CD4-positive, alpha-beta memory T cell (primary cell): ENCODE measurements around the gene SMO. TPM values are rescaled to one million over a fixed set of nuclear protein-coding genes. Genes with fewer than 3 reads are reported as not detected.

ENCODE experiments used
- CTCF ChIA-PET: fragments of 350-600 bp; sonication (Branson Sonifier 250); formaldehyde crosslinking; loops from one replicate; lab custom pipeline; 2021; ENCODE audit warnings: inconsistent platforms; ENCODE audit not compliant: partially characterized antibody; lab: Charles Lee
- POLR2A ChIA-PET: fragments of 350-600 bp; sonication (Branson Sonifier 250); formaldehyde crosslinking; loops from one replicate; lab custom pipeline; 2021; ENCODE audit not compliant: partially characterized antibody; lab: Charles Lee
- DNase-seq, 5 donors: peaks; one replicate each; pipeline versions ENCODE4 v3.0.0 to v3.0.0-alpha.2; 2020 to 2022; ENCODE audit warnings: mixed read lengths in 1 of 5
- H3K27ac ChIP-seq: one replicate; pipeline ENCODE4 v1.7.0; 2013; ENCODE audit warnings: low read depth, low read length
- H3K27me3 ChIP-seq: 2 replicates; pipeline ENCODE4 v1.7.0; 2013; ENCODE audit warnings: mild to moderate bottlenecking, low read length, moderate library complexity; ENCODE audit not compliant: insufficient read depth
- H3K36me3 ChIP-seq: 2 replicates; pipeline ENCODE4 v1.7.0; 2013; ENCODE audit warnings: mild to moderate bottlenecking, low read length, moderate library complexity; ENCODE audit not compliant: insufficient read depth
- H3K4me1 ChIP-seq: 2 replicates; pipeline ENCODE4 v1.7.0; 2013; ENCODE audit warnings: mild to moderate bottlenecking, low read length, moderate library complexity; ENCODE audit not compliant: insufficient read depth
- H3K4me3 ChIP-seq, 2 donors: one replicate each; pipeline ENCODE4 v1.7.0; 2013; ENCODE audit warnings: low read length in 2 of 2, mild to moderate bottlenecking in 1 of 2
- H3K9me3 ChIP-seq, 2 donors: one replicate each; pipeline ENCODE4 v1.7.0; 2013; ENCODE audit warnings: low read length in 2 of 2, control low read depth in 1 of 2; ENCODE audit not compliant: control insufficient read depth in 1 of 2
- H3K27ac Mint-ChIP-seq, 7 donors: one replicate each; pipeline ENCODE4 v1.8.0; 2020 to 2021; ENCODE audit warnings: mixed read lengths in 7 of 7, mild to moderate bottlenecking in 6 of 7, inconsistent platforms in 3 of 7, moderate library complexity in 3 of 7
- H3K27me3 Mint-ChIP-seq, 2 donors: one replicate each; pipeline ENCODE4 v1.8.0; 2020 to 2021; ENCODE audit warnings: mixed read lengths in 2 of 2
- H3K36me3 Mint-ChIP-seq, 2 donors: one replicate each; pipeline ENCODE4 v1.8.0; 2020 to 2021; ENCODE audit warnings: mixed read lengths in 2 of 2, inconsistent platforms in 1 of 2, mild to moderate bottlenecking in 1 of 2
- H3K4me1 Mint-ChIP-seq, 4 donors: one replicate each; pipeline ENCODE4 v1.8.0; 2020 to 2021; ENCODE audit warnings: mixed read lengths in 4 of 4, mild to moderate bottlenecking in 1 of 4
- H3K4me3 Mint-ChIP-seq, 8 donors: one replicate each; pipeline ENCODE4 v1.8.0; 2020 to 2021; ENCODE audit warnings: mixed read lengths in 8 of 8, mild to moderate bottlenecking in 7 of 8, moderate library complexity in 6 of 8, inconsistent platforms in 3 of 8
- H3K9me3 Mint-ChIP-seq, 8 donors: one replicate each; pipeline ENCODE4 v1.8.0; 2020 to 2021; ENCODE audit warnings: mixed read lengths in 8 of 8, mild to moderate bottlenecking in 5 of 8, inconsistent platforms in 3 of 8, moderate library complexity in 1 of 8
- intact Hi-C: fragments of 100-400 bp; cut with micrococcal nuclease; formaldehyde crosslinking; loops from one replicate; pipeline ENCODE4 v1.15.1; 2023
- polyA plus RNA-seq, 2 donors: library from polyadenylated mRNA; unstranded; fragments of 300-500 nt; fragmentation: Illumina TruSeq; gene quantifications; one replicate each; pipeline ENCODE4 v1.2.3, GENCODE V29; 2021
- total RNA-seq, 2 experiments: library from RNA; stranded (reverse); gene quantifications; one replicate each; pipeline ENCODE4 v1.2.3, GENCODE V29; 2021

The SMO gene
- total RNA-seq = not detected
- polyA plus RNA-seq = not detected

DNA sequence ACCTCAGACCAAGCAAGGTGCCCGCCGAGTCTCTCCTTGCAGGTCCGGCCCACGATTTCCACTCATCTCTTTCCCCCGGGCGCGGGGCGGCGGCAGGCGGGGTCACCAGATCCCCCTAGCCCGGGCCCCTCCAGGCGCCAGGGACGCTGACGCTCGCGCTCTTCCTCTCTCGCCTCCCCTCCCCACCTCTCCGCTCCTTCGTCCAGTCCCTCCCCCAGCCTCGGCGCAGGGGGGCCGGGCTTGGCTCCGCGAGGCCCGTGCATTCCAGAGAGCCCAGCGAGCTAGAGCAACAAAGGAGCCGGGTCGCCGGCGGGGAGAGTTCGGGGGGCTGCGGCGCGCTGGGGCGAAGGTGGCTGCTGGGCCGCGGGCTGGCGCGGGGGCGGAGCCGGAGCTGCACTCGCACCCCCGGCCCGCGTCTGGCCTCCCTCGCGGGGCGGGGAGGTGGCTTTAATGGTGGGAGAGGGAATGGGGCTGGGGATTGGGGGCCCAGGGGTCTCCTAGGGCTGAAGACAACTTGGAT lies at the start of gene SMO:
Gene SMO (plus strand): TSS at position 262 of the 520 bp plus-strand sequence. CDS start 519 bp downstream, outside the sequence.
- H3K36me3 ChIP-seq = no peaks in the 10 kb centered on the region
- intact Hi-C loops = no loop called here
- peaks cover 17% of the 10 kb centered on the region for H3K27me3 ChIP-seq
- H3K4me1 ChIP-seq = no peaks in the 10 kb centered on the region
- peaks cover 3 to 14% (median 9%) of the 10 kb centered on the region in 4 donors for H3K4me1 Mint-ChIP-seq
- no peak for DNase-seq
- ChIA-PET POLR2A (no interaction called here), CTCF (no interaction called here)
- peaks cover 36 to 53% of the 10 kb centered on the region in 2 donors for H3K27me3 Mint-ChIP-seq
- H3K27ac Mint-ChIP-seq = no peak within 1 kb of the TSS
- no peak within 1 kb of the TSS for H3K27ac ChIP-seq
- H3K4me3 ChIP-seq = peak within 1 kb of the TSS in 1 of 2 donors; percentile 32
- no peaks in the 10 kb centered on the region for H3K9me3 Mint-ChIP-seq
- H3K4me3 Mint-ChIP-seq = peak within 1 kb of the TSS; percentile 69 to 82 (median 74)
- no peaks in the 10 kb centered on the region for H3K36me3 Mint-ChIP-seq
- no peaks in the 10 kb centered on the region for H3K9me3 ChIP-seq

DNA sequence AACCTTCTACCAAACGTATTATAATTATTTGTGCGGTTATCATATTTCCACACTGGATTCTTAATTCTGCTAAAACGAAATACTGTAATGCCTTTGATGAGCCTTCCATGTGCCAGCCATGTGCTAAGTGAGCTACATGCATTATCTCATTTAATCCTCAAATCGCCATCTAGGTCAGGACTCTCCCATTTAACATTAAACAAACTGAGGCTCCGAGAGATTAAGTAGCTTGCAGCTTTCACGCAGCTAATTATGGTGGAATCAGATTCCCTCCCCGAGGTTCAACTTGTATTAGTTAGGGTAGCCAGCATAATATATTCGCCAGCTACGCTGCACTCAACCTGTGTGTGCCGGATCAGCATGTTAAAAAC lies 44.7 kb upstream of the SMO start:
- no peaks in the 10 kb centered on the region for H3K9me3 Mint-ChIP-seq
- H3K27me3 Mint-ChIP-seq = peaks cover 13 to 20% of the 10 kb centered on the region in 2 donors
- CTCF ChIA-PET = interaction anchor here (0.6 to 1.4 kb wide), 2 partner anchors 20 to 79 kb away, joined by 4 to 9 read pairs; no protein-coding TSS in a partner anchor

DNA sequence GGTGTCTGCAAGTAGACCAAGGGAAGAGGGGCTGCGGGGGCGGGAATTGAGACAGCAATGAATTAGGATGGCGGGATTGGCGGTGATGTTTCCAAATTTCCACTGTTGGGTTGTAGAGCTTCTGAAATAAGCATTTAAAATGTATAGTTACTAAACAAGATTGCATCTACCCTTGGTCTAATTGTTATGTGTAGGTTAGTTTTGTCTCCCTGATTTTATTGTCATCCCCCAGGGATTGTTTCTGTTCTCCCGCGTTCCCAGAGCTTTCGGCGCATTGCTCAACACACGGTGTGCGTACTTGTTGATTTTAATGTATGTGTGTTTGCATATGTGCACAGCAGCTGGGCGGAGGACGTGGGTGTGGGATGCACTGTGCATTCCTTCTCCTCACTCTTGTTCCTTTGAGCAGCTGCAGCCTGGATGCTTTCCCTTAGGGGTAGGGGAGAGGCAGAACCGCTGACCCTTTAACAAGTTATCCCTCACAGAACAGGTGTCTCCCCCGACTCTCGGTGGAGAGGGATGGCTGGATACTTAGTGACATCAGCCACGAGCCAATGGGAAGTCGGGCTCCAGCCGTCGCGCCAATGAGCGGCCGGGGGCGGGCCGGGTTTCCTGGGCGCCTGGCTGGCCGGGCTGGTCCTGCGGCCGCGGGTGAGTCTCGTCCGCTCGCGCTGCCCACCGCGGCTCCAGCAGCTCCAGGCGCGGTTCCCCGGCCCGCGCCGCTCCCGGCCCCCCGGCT lies 44.2 kb upstream of the SMO start, which contains the start of gene TSPAN33:
Gene TSPAN33 (plus strand): TSS at position 613 of the 739 bp plus-strand sequence. CDS start 274 bp downstream, outside the sequence.
- peak within 1 kb of the TSS; percentile 85 to 94 (median 93) for H3K4me3 Mint-ChIP-seq
- peak within 1 kb of the TSS in 4 of 7 donors; percentile 52 to 72 (median 72) for H3K27ac Mint-ChIP-seq
- peaks cover 11% of the 10 kb centered on the region for H3K4me1 ChIP-seq
- H3K27me3 ChIP-seq = no peaks in the 10 kb centered on the region
- H3K9me3 ChIP-seq = no peaks in the 10 kb centered on the region
- H3K4me3 ChIP-seq = peak within 1 kb of the TSS; percentile 40 to 67
- intact Hi-C loops = no loop called here
- ChIA-PET CTCF (interaction anchor here (1.4 kb wide), 1 partner anchor 20 kb away, joined by 9 read pairs; no protein-coding TSS in a partner anchor), POLR2A (no interaction called here)
- peaks cover 16 to 23% of the 10 kb centered on the region in 2 donors for H3K27me3 Mint-ChIP-seq
- H3K36me3 Mint-ChIP-seq = no peaks in the 10 kb centered on the region
- H3K9me3 Mint-ChIP-seq = no peaks in the 10 kb centered on the region
- DNase-seq = peak; percentile 42 to 56 (median 47)
- H3K4me1 Mint-ChIP-seq = peaks cover 8 to 20% (median 11%) of the 10 kb centered on the region in 4 donors
- no peak within 1 kb of the TSS for H3K27ac ChIP-seq
- H3K36me3 ChIP-seq = no peaks in the 10 kb centered on the region

More for the DNA sequence above, 44.7 kb upstream of the SMO start:
- Histone ChIP-seq H3K27ac (no peak overlapping the region), H3K9me3 (no peaks in the 10 kb centered on the region), H3K27me3 (no peaks in the 10 kb centered on the region), H3K4me1 (peaks cover 11% of the 10 kb centered on the region), H3K4me3 (peak overlapping the region; percentile 40 to 67), H3K36me3 (no peaks in the 10 kb centered on the region)
- intact Hi-C loops = no loop called here
- POLR2A ChIA-PET = no interaction called here
- H3K4me1 Mint-ChIP-seq = peaks cover 9 to 20% (median 11%) of the 10 kb centered on the region in 4 donors
- H3K36me3 Mint-ChIP-seq = no peaks in the 10 kb centered on the region
- DNase-seq = no peak
- no peak overlapping the region for H3K27ac Mint-ChIP-seq
- peak overlapping the region; percentile 84 to 94 (median 93) for H3K4me3 Mint-ChIP-seq

DNA sequence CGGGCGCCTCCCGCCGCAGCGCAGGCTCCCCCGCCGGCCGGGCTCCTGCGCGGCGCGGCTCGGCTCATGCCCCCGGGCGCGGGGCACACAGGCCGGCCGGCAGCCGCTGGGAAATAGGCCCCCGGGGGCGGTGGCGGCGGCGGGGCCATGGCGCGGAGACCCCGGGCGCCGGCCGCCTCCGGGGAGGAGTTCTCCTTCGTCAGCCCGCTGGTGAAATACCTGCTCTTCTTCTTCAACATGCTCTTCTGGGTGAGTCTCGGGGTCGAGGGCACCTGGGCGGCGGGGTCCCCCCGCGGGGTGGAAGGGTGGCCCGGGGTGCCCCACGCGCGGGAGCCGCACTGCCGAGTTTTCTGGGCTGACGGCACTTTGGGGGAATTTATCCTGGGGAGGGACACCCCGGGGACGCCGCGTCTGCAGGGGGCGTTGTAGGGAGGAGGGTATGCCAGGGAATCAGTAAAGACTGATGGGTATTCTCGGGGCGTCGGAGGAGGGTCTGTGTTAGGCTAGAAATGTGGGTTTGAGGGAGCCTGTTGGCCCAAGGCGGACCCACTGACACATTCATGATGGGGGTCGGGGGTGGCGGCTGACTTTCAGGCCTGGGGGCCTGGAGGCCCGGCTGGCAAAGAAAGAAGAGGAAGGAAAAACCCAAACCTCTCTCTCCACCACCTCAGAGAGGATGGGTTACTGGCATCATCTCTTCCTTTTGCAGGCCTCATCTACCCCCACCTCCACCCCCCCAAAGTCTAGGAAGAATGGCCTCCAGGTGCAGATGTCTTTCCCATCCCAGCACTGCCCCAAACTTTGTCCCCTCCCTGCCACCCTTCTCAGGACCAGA lies 43.4 kb upstream of the SMO start:
- H3K4me1 ChIP-seq = peaks cover 11% of the 10 kb centered on the region
- Mint-ChIP-seq H3K36me3 (no peaks in the 10 kb centered on the region), H3K27me3 (peaks cover 16 to 23% of the 10 kb centered on the region in 2 donors), H3K4me3 (peak overlapping the region; percentile 81 to 86 (median 84)), H3K9me3 (no peaks in the 10 kb centered on the region), H3K4me1 (peaks cover 8 to 20% (median 11%) of the 10 kb centered on the region in 4 donors), H3K27ac (peak overlapping the region in 2 of 7 donors; percentile 59 to 72)
- H3K9me3 ChIP-seq = no peaks in the 10 kb centered on the region
- DNase-seq = peak in 4 of 5 donors; percentile 13 to 21 (median 18)
- no peaks in the 10 kb centered on the region for H3K36me3 ChIP-seq
- ChIA-PET CTCF (interaction anchor here (2.9 kb wide), 1 partner anchor 18 kb away, joined by 16 read pairs; no protein-coding TSS in a partner anchor), POLR2A (no interaction called here)
- intact Hi-C loops = no loop called here
- H3K27ac ChIP-seq = no peak overlapping the region
- no peaks in the 10 kb centered on the region for H3K27me3 ChIP-seq
- peak overlapping the region in 1 of 2 donors; percentile 43 for H3K4me3 ChIP-seq

DNA sequence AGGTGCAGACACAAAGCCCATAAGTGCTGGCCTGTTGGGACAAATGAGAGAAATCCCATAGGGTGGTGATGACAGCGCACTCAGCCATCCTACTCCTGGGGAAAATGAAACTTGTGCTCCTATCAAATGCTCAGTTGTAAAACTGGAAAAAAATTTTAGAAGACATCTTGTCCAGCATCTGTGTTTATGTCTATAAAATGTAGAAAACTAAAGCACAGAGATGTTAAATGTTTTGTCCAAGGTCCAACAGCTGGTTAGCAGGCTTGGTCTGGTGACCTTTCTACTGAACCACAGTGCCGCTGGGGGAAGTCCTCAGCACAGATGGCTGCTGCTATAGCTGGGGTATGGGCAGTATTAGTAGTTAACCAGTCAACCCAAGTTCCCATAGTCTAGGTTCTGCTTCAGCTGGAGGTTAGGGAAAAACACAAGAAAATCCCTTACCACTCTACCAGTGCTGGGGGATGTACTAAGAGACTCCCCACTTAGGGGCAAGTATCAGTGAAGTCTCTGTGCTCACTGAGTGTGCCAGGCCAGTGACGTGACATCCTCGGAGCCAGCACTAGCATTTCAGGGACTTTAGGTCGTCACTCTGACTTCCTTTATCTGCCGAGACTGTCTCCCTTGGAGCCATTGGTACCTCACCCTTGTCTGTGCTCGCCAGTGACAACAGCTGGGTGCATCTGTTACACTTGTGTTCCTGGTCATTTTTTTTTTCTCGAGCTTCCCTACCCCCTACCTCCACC lies 42.0 kb upstream of the SMO start:
- Histone ChIP-seq H3K27ac (no peak overlapping the region), H3K4me3 (no peak overlapping the region), H3K36me3 (no peaks in the 10 kb centered on the region), H3K27me3 (no peaks in the 10 kb centered on the region), H3K9me3 (no peaks in the 10 kb centered on the region), H3K4me1 (peaks cover 11% of the 10 kb centered on the region)
- no peak for DNase-seq
- peaks cover 16 to 23% of the 10 kb centered on the region in 2 donors for H3K27me3 Mint-ChIP-seq
- H3K36me3 Mint-ChIP-seq = no peaks in the 10 kb centered on the region
- H3K4me1 Mint-ChIP-seq = peaks cover 8 to 20% (median 11%) of the 10 kb centered on the region in 4 donors
- peak overlapping the region in 7 of 8 donors; percentile 23 to 86 (median 79) for H3K4me3 Mint-ChIP-seq
- peak overlapping the region in 3 of 7 donors; percentile 17 to 74 (median 48) for H3K27ac Mint-ChIP-seq
- H3K9me3 Mint-ChIP-seq = no peaks in the 10 kb centered on the region
- intact Hi-C loops = no loop called here
- CTCF ChIA-PET = interaction anchor here (2.9 kb wide), 1 partner anchor 17 kb away, joined by 16 read pairs; no protein-coding TSS in a partner anchor
- POLR2A ChIA-PET = no interaction called here

DNA sequence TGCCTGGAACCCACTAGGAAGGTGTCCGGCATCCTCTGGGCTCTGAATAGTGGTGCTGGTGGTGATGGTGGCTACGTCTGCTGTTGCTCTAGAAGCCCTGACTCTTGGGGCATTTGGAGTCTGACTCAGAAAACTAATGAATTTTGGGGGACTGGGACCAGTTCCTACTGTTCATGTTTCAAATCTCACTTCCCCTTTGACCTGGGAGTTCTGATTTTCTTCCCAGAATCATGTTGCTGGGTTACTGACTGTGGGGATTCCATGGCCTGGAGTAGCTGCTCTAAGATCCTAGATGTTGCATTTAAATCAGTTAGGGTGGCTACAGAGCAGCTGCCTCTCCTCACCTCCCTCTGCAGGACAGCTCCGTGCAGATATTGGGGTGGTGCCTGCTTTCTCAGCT lies 40.7 kb upstream of the SMO start:
- POLR2A ChIA-PET = no interaction called here
- intact Hi-C loops = no loop called here
- no peak overlapping the region for H3K27ac ChIP-seq
- Mint-ChIP-seq H3K27me3 (peaks cover 13 to 23% of the 10 kb centered on the region in 2 donors), H3K27ac (no peak overlapping the region), H3K4me3 (no peak overlapping the region), H3K4me1 (peaks cover 8 to 20% (median 11%) of the 10 kb centered on the region in 4 donors), H3K36me3 (no peaks in the 10 kb centered on the region), H3K9me3 (no peaks in the 10 kb centered on the region)
- peaks cover 11% of the 10 kb centered on the region for H3K4me1 ChIP-seq
- DNase-seq = no peak
- no peaks in the 10 kb centered on the region for H3K36me3 ChIP-seq
- no peaks in the 10 kb centered on the region for H3K9me3 ChIP-seq
- no peak overlapping the region for H3K4me3 ChIP-seq
- CTCF ChIA-PET = interaction anchor here (2.9 kb wide), 1 partner anchor 16 kb away, joined by 16 read pairs; no protein-coding TSS in a partner anchor
- no peaks in the 10 kb centered on the region for H3K27me3 ChIP-seq
